Thyroid gland (tissue), 4 donors: ENCODE data around the gene RTN4R. TPM values are rescaled to one million over a fixed set of nuclear protein-coding genes. Genes with fewer than 3 reads are reported as not detected.

Experiments
- DNase-seq, 2 donors: peaks; one replicate each; pipeline ENCODE4 v3.0.0-alpha.2; 2019
- H3K27ac ChIP-seq, 3 donors: fragments of 200-600 bp; sonication (generic); 1 replicate in 2 of 3; 2 replicates in 1 of 3; pipeline ENCODE4 v1.5.1; 2016 to 2019; ENCODE audit warnings: mild to moderate bottlenecking in 1 of 3, moderate library complexity in 1 of 3
- H3K27me3 ChIP-seq: fragments of 200-600 bp; sonication (generic); one replicate; pipeline ENCODE4 v1.5.1; 2019
- H3K36me3 ChIP-seq, 2 donors: fragments of 200-600 bp; sonication (generic); one replicate each; pipeline ENCODE4 v1.5.1; 2016 to 2019
- H3K4me1 ChIP-seq, 2 donors: fragments of 200-600 bp; sonication (generic); one replicate each; pipeline ENCODE4 v1.5.1; 2017 to 2019
- H3K4me3 ChIP-seq, 3 donors: fragments of 200-600 bp; sonication (generic); replicated peaks in 1 of 3; 1 replicate in 2 of 3; 2 replicates in 1 of 3; pipeline ENCODE4 v1.5.1; 2016; ENCODE audit warnings: mild to moderate bottlenecking in 1 of 3
- H3K9me3 ChIP-seq: fragments of 200-600 bp; sonication (generic); one replicate; pipeline ENCODE4 v1.5.1; 2017
- CTCF ChIP-seq, 6 experiments: fragments of 200-600 bp in 3 of 6; fragments of 450-650 bp in 3 of 6; sonication (generic) in 3 of 6; IDR thresholded peaks; one replicate each; pipeline ENCODE4 v1.5.1; 2016 to 2019; ENCODE audit warnings: antibody characterized with exemption in 6 of 6, mild to moderate bottlenecking in 2 of 6, inconsistent platforms in 1 of 6, moderate library complexity in 1 of 6
- POLR2A ChIP-seq, 2 donors: fragments of 450-650 bp; IDR thresholded peaks; one replicate each; pipeline ENCODE4 v1.6.1; 2017; ENCODE audit warnings: antibody characterized with exemption in 2 of 2, mild to moderate bottlenecking in 2 of 2, moderate library complexity in 1 of 2
- WGBS, 2 donors: methylation state at CpG; one replicate each; pipeline ENCODE4 v1.1.5; 2017; 5-methylcytosine and 5-hydroxymethylcytosine counted together
- intact Hi-C: fragments of 100-400 bp; cut with DNase I; formaldehyde crosslinking; loops from one replicate; pipeline ENCODE4 v1.15.1; 2023
- total RNA-seq, 4 donors: library from RNA; depleted of rRNA; stranded (reverse); fragments of >200 nt; gene quantifications; one replicate each; pipeline ENCODE4 v1.2.3, GENCODE V29; 2016

Gene RTN4R
- total RNA-seq, 4 donors from 2014 or later, result 4.0 to 8.6 (median 5.9) TPM

DNA sequence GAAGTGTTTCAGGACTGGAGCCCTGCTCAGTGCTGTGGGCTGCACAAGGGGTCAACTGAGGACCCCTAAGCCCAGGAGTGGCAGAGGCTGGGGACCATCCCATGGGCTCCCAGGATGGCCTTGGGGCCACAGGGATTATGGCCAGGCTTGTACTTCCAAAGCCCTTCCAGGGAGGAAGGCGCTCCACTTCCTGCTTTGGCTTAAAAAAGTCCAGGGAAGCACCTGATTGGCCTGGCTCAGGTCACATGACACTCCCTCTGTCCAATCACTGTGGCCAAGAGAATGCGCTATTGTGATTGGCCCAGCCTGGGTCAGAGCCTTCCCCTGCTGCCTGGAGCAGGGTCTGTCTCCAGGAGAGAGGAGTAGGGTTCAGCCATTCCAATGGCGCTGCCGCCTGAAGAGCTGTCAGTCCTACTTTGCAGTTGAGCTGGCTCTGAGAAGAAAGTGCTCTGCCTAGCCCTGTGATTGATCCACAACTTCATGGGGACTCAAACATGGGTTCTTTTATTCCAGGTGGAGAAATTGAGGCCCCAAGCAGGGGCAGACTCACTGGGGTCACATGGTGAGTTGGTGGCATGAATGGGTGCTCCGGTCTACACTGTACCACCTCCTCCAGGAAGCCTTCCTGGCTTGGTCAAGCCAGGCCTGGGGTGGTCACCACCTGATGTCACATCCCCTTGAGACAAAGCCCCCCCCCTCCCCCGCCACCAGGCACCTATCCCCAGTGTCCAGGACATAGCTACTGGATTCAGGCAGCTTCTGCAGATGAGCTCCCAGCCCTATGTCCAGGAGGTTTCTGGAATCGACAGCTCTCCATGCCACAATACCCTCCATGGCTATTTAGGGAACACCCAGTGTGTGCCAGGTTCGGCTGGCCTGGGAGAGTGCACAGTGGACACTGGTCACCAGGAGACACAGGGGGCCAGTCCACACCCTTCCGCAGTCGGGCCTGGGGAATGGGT is 48.2 kb downstream of the RTN4R start:
- H3K27me3 ChIP-seq, result no peaks in the 10 kb centered on the region
- no peaks in the 10 kb centered on the region for H3K9me3 ChIP-seq
- 85 to 94% methylated on average over 4 to 8 of the region's 10 CpGs for WGBS, 2 donors
- H3K4me3 ChIP-seq, result no peak overlapping the region
- no peak for DNase-seq
- H3K27ac ChIP-seq, result no peak overlapping the region
- no peak for TF ChIP-seq POLR2A (IDR thresholded peaks at IDR 0.05)
- no peak for TF ChIP-seq CTCF (IDR thresholded peaks at IDR 0.05)
- no peaks in the 10 kb centered on the region for H3K36me3 ChIP-seq
- intact Hi-C loops, result no loop called here
- peaks cover 14 to 18% of the 10 kb centered on the region in 2 donors for H3K4me1 ChIP-seq

DNA sequence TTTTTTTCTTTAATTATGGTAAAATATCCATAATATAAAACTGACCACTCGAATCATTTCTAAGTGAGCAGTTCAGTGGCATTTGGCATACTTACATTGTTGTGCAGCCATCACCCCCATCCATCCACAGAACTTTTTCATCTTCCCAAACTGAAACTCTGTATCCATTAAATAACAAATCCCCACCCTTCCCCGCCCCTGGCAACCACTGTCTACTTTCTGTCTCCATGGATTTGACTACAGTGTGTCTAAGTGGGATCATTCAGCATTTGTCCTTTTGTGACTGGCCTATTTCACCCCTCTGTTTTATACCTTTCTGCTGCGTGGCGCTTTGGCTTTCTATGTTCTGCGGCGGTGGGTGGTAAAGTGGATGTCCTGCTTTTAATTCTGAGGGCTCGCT is 49.1 kb downstream of the RTN4R start:
- H3K9me3 ChIP-seq, result no peaks in the 10 kb centered on the region
- TF ChIP-seq POLR2A (IDR thresholded peaks at IDR 0.05), result no peak
- TF ChIP-seq CTCF (IDR thresholded peaks at IDR 0.05), result no peak
- H3K36me3 ChIP-seq, result no peaks in the 10 kb centered on the region
- DNase-seq, result no peak
- H3K27ac ChIP-seq, result no peak overlapping the region
- intact Hi-C loops, result no loop called here
- no peaks in the 10 kb centered on the region for H3K27me3 ChIP-seq
- H3K4me3 ChIP-seq, result no peak overlapping the region
- WGBS, 2 donors, result 93 to 94% methylated on average over 7 of the region's 7 CpGs
- peaks cover 14 to 18% of the 10 kb centered on the region in 2 donors for H3K4me1 ChIP-seq

DNA sequence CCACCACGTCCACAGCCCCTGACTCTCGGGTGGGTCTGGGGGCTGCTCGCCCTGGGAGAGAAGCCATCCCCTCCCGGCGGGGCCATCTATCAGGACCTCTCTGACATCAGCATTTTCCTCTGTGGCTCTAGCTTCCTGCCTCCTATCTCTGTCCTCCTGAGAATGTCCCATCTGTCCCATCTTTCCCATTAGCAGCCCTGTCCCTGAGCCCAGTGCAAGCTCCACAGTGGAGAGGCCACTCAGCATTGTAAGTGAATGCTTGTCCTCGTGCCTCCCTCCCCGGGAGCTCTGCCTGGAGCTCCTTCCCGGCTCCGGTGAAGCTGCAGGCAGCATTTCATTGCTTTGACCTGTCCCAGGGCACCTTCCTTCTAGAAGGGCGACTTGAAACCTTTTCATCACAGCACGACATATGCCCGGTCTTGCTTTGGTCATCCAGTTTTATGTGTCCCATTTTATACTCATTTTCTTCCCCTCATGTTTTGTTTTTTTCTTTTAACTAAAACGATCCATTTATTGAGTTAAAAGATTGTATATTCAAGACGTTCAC is 49.7 kb downstream of the RTN4R start:
- no peak for DNase-seq
- no peak for TF ChIP-seq POLR2A (IDR thresholded peaks at IDR 0.05)
- no peak for TF ChIP-seq CTCF (IDR thresholded peaks at IDR 0.05)
- Histone ChIP-seq H3K36me3 (no peaks in the 10 kb centered on the region), H3K4me1 (peaks cover 14 to 18% of the 10 kb centered on the region in 2 donors), H3K9me3 (no peaks in the 10 kb centered on the region), H3K27ac (no peak overlapping the region), H3K4me3 (no peak overlapping the region), H3K27me3 (no peaks in the 10 kb centered on the region)
- intact Hi-C loops, result no loop called here
- WGBS, 2 donors, result 61 to 63% methylated on average over 14 of the region's 14 CpGs

- 83 to 88% methylated on average over 2 of the region's 4 CpGs for WGBS, 2 donors
- Histone ChIP-seq H3K4me1 (peaks cover 8 to 11% of the 10 kb centered on the region in 2 donors), H3K27ac (no peak overlapping the region), H3K9me3 (no peaks in the 10 kb centered on the region), H3K36me3 (no peaks in the 10 kb centered on the region), H3K4me3 (no peak overlapping the region), H3K27me3 (no peaks in the 10 kb centered on the region)
- intact Hi-C loops, result no loop called here
- no peak for DNase-seq
- TF ChIP-seq POLR2A (IDR thresholded peaks at IDR 0.05) (no peak), CTCF (IDR thresholded peaks at IDR 0.05) (no peak)
Observed at GRCh38 chr22:20217563-20217962, 50.6 kb downstream of the RTN4R start.
